ENCODE results near the gene ALKBH5. TPM values are rescaled to one million over a fixed set of nuclear protein-coding genes. Genes with fewer than 3 reads are reported as not detected.

The ALKBH5 gene
- polyA plus RNA-seq, 3 donors: 50.4 to 79.1 (median 78.9) TPM

GRCh38 chr17:18241229-18241871, 57.7 kb downstream of the ALKBH5 start:
- H3K36me3 ChIP-seq (replicated peaks in 1 of 2; ENCODE audit: control insufficient read depth in 1 of 2, insufficient read depth in 2 of 2, low read length in 2 of 2): peaks cover 48 to 66% of the 10 kb centered on the region in 2 donors
- peaks cover 0 to 2% (median 2%) of the 10 kb centered on the region in 3 donors for H3K27me3 Mint-ChIP-seq (ENCODE audit: low read depth in 3 of 3)
- no peak for DNase-seq

More at GRCh38 chr17:18241229-18241871, 57.7 kb downstream of the ALKBH5 start:
- H3K36me3 Mint-ChIP-seq: peaks cover 37 to 61% of the 10 kb centered on the region in 2 donors
- intact Hi-C loops (cut with micrococcal nuclease): no loop called here
- H3K9me3 Mint-ChIP-seq: no peaks in the 10 kb centered on the region
- H3K9ac ChIP-seq (ENCODE audit: insufficient read depth, low read length, poor library complexity, severe bottlenecking): no peak overlapping the region
- no peak overlapping the region for H3K4me3 Mint-ChIP-seq
- no peaks in the 10 kb centered on the region for H3K79me2 ChIP-seq (ENCODE audit: insufficient read depth, low read length)
- H2AFZ ChIP-seq (ENCODE audit: insufficient read depth, low read depth, low read length, poor library complexity, severe bottlenecking): no peak overlapping the region
- no peak overlapping the region for H3K4me3 ChIP-seq (replicated peaks in 1 of 3; ENCODE audit: low read depth in 2 of 3, low read length in 3 of 3)
- no peak overlapping the region for H3K4me2 ChIP-seq (replicated peaks; ENCODE audit: extremely low read depth, low read length, poor library complexity, severe bottlenecking)
- no peak overlapping the region for H3K27ac ChIP-seq (ENCODE audit: low read depth in 1 of 2, low read length in 2 of 2)
- H3K27ac Mint-ChIP-seq: no peak overlapping the region
- no peaks in the 10 kb centered on the region for H3K27me3 ChIP-seq (ENCODE audit: control insufficient read depth in 2 of 2, insufficient read depth in 2 of 2, low read length in 2 of 2)
- TF ChIP-seq CTCF (IDR thresholded peaks at IDR 0.05): no peak
- no peaks in the 10 kb centered on the region for H3K9me3 ChIP-seq (replicated peaks in 1 of 2; ENCODE audit: control insufficient read depth in 1 of 2, insufficient read depth in 1 of 2, low read length in 2 of 2)
- 94% methylated on average over 19 of the region's 28 CpGs for WGBS (ENCODE audit: insufficient coverage)
- H3K4me1 ChIP-seq (ENCODE audit: control insufficient read depth in 1 of 2, insufficient read depth in 2 of 2, low read length in 2 of 2): no peaks in the 10 kb centered on the region
- H3K4me1 Mint-ChIP-seq: no peaks in the 10 kb centered on the region
- peaks cover 26% of the 10 kb centered on the region for H4K20me1 ChIP-seq (ENCODE audit: insufficient read depth, low read length)

All from CD14-positive monocyte (primary cell).